Measurements from ENCODE around the gene UNC5CL. TPM values are rescaled to one million over a fixed set of nuclear protein-coding genes. Genes with fewer than 3 reads are reported as not detected.

UNC5CL gene
- total RNA-seq, 2 experiments from 2014 or later = 1.8 to 1.9 TPM

DNA sequence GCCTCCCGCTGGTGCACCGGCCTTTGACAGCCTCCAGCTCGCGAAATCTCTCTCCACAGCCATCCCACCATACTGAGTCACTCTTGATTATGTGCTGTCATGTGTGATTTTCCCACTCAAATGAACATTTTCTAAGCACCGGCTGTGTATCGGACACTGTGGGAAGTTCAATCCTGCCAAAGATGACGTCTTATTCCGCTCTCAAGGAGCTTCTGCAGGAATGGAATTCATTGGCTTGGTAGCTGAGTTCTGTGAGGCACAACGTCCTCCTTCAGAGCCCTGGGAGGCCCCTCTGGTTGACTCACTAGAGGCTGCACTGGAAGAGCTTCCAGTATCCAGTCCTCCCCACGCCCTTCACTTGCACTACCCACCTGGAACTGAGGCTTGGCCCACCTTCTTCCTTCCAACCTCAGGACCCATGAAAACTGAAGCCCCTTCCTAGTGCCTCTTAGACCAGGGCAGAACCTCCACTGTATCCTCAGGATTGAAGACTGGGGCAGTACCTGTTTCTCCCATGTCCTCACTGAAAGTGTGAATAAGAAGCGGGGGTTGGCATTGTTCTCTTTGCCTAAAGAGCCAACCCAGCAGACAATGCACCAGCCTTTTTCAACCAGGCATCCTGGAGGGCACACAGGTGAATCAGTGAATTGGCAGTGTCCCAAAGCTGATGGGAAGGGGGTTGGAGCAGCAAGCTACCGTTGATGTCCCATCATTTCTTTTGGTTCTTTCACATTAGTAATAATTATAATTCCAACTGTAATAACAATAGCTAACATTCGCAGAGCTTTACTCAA, 1.7 kb downstream of the UNC5CL start:
- no peak overlapping the region for H3K4me3 Mint-ChIP-seq
- DNase-seq (no peak), ATAC-seq (no peak)
- intact Hi-C loops (cut with DNase I, micrococcal nuclease) = no loop called here
- H3K27ac Mint-ChIP-seq = no peak overlapping the region
- peaks cover 4% of the 10 kb centered on the region for H3K36me3 Mint-ChIP-seq (ENCODE audit: low read depth)
- H3K27me3 Mint-ChIP-seq = no peaks in the 10 kb centered on the region
- CTCF ChIA-PET = interaction anchor here (0.7 to 1.7 kb wide), 5 partner anchors 9 to 1104 kb away, joined by 3 to 7 read pairs (median 3); no protein-coding TSS in a partner anchor
- POLR2A ChIA-PET = no interaction called here
- no peaks in the 10 kb centered on the region for H3K9me3 Mint-ChIP-seq (ENCODE audit: low read depth)
- peaks cover 8% of the 10 kb centered on the region for H3K4me1 Mint-ChIP-seq

DNA sequence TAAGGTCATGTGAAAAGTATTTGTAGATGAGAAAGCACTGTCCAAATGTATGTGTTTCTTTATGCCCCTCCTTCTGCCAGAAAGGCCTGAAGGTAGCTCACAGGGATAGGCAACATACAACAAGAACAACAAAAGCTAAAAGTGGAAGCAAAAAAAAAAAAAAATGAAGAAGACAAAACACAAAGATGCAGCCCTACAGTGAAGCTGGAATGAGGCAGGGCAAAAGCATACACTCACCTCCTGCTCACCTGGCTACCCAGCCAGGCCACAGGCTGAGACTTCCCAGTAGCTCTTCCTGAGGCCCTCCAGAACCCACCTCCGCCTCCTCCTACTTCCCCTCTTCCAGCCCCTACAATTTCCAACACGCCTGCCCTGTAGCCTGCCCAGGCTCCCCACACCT, 2.4 kb downstream of the UNC5CL start:
- Mint-ChIP-seq H3K36me3 (ENCODE audit: low read depth) (no peaks in the 10 kb centered on the region), H3K27me3 (no peaks in the 10 kb centered on the region), H3K9me3 (ENCODE audit: low read depth) (no peaks in the 10 kb centered on the region), H3K4me1 (peaks cover 8% of the 10 kb centered on the region), H3K4me3 (no peak overlapping the region), H3K27ac (no peak overlapping the region)
- intact Hi-C loops (cut with DNase I, micrococcal nuclease) = no loop called here
- DNase-seq = no peak
- POLR2A ChIA-PET = no interaction called here
- ATAC-seq = no peak
- CTCF ChIA-PET = interaction anchor here (1.1 to 1.7 kb wide), 5 partner anchors 9 to 1103 kb away, joined by 3 to 7 read pairs (median 3); no protein-coding TSS in a partner anchor

DNA sequence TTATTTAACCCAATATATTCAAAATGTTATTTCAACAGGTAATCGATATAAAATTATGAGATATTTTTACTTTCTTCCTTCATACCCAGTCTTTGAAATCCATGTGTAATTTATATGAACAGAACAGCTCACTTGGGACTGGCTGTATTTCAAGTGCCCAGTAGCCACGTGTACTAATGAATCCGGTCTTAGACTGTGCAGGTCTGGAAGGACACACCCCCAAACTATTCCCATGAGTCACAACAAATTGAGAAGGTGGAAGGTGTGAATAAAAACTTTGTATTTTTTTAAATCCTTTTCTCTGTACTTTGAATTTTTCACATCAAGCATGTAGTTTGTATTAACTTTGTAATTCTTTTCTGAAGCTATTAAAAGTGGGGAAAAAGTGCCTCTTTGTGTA, 2.8 kb downstream of the UNC5CL start:
- ChIA-PET POLR2A (no interaction called here), CTCF (interaction anchor here (1.1 to 1.7 kb wide), 3 partner anchors 9 to 35 kb away, joined by 3 to 7 read pairs (median 3); no protein-coding TSS in a partner anchor)
- H3K4me1 Mint-ChIP-seq = peaks cover 8% of the 10 kb centered on the region
- H3K27ac Mint-ChIP-seq = no peak overlapping the region
- ATAC-seq (no peak), DNase-seq (no peak)
- no peaks in the 10 kb centered on the region for H3K36me3 Mint-ChIP-seq (ENCODE audit: low read depth)
- H3K4me3 Mint-ChIP-seq = no peak overlapping the region
- no peaks in the 10 kb centered on the region for H3K9me3 Mint-ChIP-seq (ENCODE audit: low read depth)
- H3K27me3 Mint-ChIP-seq = no peaks in the 10 kb centered on the region
- intact Hi-C loops (cut with DNase I, micrococcal nuclease) = no loop called here

DNA sequence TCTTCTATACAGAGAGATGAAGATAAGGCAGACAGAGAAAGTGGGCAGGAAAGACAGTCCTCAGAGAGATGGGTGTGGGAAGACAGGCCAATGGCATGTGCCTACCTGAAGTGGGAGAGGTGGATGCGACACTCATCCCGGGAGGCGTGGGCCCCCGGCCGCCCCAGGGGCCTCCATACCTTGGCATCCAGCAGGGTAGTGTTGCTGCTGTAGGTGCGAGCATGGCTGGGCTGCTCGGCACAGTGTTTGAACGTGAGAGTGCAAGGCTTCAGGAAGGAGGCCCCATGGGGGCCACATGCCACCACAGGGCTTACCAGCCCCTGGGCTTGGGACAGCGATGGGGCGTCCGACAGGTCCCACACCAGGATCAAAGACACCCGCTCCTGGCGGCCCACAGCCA, 5.2 kb downstream of the UNC5CL start:
- intact Hi-C loops (cut with DNase I, micrococcal nuclease) = no loop called here
- ChIA-PET CTCF (interaction anchor here (0.6 to 0.7 kb wide), 2 partner anchors 145 to 1442 kb away, joined by 3 to 5 read pairs; no protein-coding TSS in a partner anchor), POLR2A (no interaction called here)
- DNase-seq (no peak), ATAC-seq (no peak)
- H3K27ac Mint-ChIP-seq = no peak overlapping the region
- no peaks in the 10 kb centered on the region for H3K27me3 Mint-ChIP-seq
- peaks cover 6% of the 10 kb centered on the region for H3K4me1 Mint-ChIP-seq
- no peaks in the 10 kb centered on the region for H3K36me3 Mint-ChIP-seq (ENCODE audit: low read depth)
- no peaks in the 10 kb centered on the region for H3K9me3 Mint-ChIP-seq (ENCODE audit: low read depth)
- no peak overlapping the region for H3K4me3 Mint-ChIP-seq

DNA sequence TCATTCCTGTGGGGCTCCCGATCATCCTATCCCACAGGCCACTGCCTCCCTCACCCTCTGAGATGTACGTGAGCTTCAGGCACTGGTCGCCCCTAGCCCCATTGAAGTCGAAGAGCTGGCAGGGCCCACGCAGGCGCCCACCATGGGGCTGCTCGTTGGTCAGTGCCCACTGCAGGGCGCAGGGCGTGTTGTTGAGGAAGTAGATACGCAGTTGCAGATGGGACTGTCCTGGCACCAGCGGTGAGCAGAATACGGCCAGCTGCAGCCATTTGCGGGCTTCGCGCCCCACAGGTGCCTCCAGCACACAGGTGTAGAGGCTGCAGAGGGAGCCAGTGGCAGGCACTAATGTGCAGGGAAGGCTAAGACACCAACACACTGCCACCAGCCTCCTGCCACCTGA, 6.2 kb downstream of the UNC5CL start:
- POLR2A ChIA-PET = interaction anchor here (0.7 kb wide), 1 partner anchor 16 kb away, joined by 3 read pairs; no protein-coding TSS in a partner anchor
- no peak overlapping the region for H3K27ac Mint-ChIP-seq
- H3K36me3 Mint-ChIP-seq (ENCODE audit: low read depth) = no peaks in the 10 kb centered on the region
- CTCF ChIA-PET = interaction anchor here (0.7 kb wide), 1 partner anchor 11 kb away, joined by 3 read pairs; no protein-coding TSS in a partner anchor
- H3K27me3 Mint-ChIP-seq = no peaks in the 10 kb centered on the region
- no peaks in the 10 kb centered on the region for H3K9me3 Mint-ChIP-seq (ENCODE audit: low read depth)
- DNase-seq (no peak), ATAC-seq (no peak)
- peaks cover 9% of the 10 kb centered on the region for H3K4me1 Mint-ChIP-seq
- intact Hi-C loops (cut with DNase I, micrococcal nuclease) = no loop called here
- no peak overlapping the region for H3K4me3 Mint-ChIP-seq

DNA sequence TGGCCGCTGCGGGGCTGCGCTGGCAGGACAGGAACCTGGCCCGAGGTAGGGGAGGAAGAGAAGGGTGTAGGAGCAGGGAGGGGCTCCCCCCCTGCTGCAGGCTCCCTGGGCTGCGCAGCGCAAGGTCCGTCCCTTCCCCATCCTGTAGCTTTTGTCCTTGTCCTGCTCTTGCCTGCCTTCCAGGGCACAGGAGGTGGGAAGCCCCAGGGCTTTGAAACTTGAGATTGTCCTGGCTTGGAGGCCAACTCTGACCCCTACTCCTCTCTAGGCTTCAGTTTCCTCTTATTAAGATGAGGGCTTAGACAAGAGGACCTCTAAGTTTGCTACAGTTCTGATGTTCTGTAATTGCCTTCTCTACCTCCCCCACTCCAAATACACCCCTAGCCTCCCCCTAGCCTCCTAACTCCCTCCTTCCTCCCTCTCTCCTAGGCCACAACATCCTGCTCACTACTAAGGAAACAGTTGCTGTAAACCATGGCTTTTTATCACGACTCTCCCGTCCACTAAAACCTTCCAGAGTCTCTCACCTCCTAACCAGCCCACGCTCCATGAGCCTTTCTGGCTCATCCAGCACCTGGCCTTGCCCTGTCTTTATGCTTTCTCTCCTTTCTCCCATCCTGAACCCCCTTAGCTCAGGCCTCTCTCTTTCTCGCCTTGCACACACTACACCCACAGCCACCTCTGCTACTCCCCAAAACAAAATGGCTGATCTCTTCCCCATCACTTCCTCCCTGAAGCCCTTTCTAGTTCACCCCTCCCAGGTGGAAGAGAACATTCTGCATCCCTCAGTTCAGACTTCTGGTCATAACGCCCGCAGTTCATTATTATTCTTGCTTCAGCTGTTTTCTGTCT, 10.2 kb downstream of the UNC5CL start:
- intact Hi-C loops (cut with DNase I, micrococcal nuclease) = loop anchor here in 1 of 2 experiments (1.0 to 5.0 kb wide), 5 partner anchors 22 to 700 kb away; no protein-coding TSS in a partner anchor
- Mint-ChIP-seq H3K36me3 (ENCODE audit: low read depth) (no peaks in the 10 kb centered on the region), H3K4me3 (peak overlapping the region; percentile 73), H3K4me1 (peaks cover 17% of the 10 kb centered on the region), H3K27ac (peak overlapping the region; percentile 82), H3K27me3 (no peaks in the 10 kb centered on the region), H3K9me3 (ENCODE audit: low read depth) (no peaks in the 10 kb centered on the region)
- DNase-seq (no peak), ATAC-seq (peak; percentile 48)
- ChIA-PET POLR2A (interaction anchor here (0.6 to 1.2 kb wide), 4 partner anchors 9 to 471 kb away, joined by 3 to 5 read pairs (median 4); partner anchors contain the start of genes NFYA and OARD1), CTCF (interaction anchor here (0.6 to 3.4 kb wide), 20 partner anchors 7 to 1681 kb away, joined by 3 to 27 read pairs (median 6); partner anchors contain the start of gene TSPO2)

DNA sequence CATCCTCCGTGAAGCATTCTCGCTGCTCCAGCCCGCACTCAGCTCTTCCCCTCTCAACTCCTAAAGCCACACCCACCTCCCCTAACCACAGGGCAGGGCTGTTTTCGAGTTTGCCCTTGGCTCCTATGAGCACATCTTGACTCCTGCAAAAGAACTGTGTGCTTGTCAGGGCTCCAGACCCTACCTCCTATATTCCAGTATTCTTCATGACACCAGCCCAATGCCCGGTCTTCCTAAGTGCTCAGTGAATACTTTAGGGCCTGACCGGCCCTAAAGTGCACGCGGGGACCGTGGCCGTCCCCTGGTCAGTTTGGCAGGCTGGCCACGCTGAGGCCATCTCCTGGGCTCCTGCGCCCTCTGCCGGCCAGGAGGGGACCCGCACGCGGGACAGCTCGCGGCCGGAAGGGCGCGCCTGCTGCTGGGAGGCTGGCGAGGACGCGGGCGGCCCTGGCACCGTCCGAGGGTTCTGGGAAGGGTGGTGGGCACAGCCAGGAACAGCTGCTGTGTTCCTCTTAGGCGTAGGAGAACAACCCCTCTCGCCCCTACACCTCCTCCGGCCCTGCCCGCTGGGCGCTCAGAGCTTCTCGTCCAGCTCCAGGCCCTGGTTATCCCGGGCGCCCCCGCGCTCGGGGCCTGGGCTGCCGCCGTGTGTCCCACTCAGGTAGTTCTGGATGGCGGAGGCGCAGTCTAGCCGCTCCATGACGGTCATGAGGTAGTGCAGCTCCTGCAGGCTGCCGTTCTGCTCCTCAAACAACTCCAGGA, 11.0 kb downstream of the UNC5CL start:
- POLR2A ChIA-PET = interaction anchor here (0.6 to 1.2 kb wide), 4 partner anchors 8 to 45 kb away, joined by 3 to 5 read pairs (median 4); partner anchors contain the start of genes NFYA and OARD1
- Mint-ChIP-seq H3K27ac (peak overlapping the region; percentile 77), H3K9me3 (ENCODE audit: low read depth) (no peaks in the 10 kb centered on the region), H3K4me1 (peaks cover 17% of the 10 kb centered on the region), H3K4me3 (peak overlapping the region; percentile 73), H3K27me3 (no peaks in the 10 kb centered on the region), H3K36me3 (ENCODE audit: low read depth) (no peaks in the 10 kb centered on the region)
- DNase-seq (peak; percentile 89), ATAC-seq (peak; percentile 88)
- intact Hi-C loops (cut with DNase I, micrococcal nuclease) = loop anchor here (1.0 to 5.0 kb wide), 5 partner anchors 22 to 700 kb away; no protein-coding TSS in a partner anchor
- CTCF ChIA-PET = interaction anchor here (0.6 to 3.4 kb wide), 25 partner anchors 8 to 1191 kb away, joined by 3 to 27 read pairs (median 5); partner anchors contain the start of gene TSPO2

DNA sequence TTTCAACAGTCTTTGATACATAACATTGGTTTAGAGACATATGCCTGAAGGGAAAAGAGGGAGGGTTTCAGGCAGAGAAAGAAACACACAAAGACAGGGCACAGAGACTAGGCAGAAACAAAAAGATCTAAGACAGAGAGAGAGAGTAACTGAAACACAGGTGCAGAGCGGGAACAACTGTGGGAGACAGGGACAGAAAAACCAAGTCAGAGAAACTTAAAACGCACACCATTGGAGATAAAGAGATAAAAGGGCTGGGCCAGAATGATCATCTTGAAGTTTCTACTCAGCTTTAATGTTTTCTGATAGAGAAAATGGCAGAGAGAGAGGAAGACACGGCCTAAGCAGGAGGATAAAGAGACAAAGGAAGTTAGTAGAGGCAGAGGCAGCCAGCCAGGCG, 11.8 kb downstream of the UNC5CL start:
- peak overlapping the region; percentile 73 for H3K4me3 Mint-ChIP-seq
- intact Hi-C loops (cut with DNase I, micrococcal nuclease) = loop anchor here (1.0 to 5.0 kb wide), 3 partner anchors 21 to 290 kb away; no protein-coding TSS in a partner anchor
- POLR2A ChIA-PET = interaction anchor here (1.2 kb wide), 1 partner anchor 32 kb away, joined by 3 read pairs; no protein-coding TSS in a partner anchor

DNA sequence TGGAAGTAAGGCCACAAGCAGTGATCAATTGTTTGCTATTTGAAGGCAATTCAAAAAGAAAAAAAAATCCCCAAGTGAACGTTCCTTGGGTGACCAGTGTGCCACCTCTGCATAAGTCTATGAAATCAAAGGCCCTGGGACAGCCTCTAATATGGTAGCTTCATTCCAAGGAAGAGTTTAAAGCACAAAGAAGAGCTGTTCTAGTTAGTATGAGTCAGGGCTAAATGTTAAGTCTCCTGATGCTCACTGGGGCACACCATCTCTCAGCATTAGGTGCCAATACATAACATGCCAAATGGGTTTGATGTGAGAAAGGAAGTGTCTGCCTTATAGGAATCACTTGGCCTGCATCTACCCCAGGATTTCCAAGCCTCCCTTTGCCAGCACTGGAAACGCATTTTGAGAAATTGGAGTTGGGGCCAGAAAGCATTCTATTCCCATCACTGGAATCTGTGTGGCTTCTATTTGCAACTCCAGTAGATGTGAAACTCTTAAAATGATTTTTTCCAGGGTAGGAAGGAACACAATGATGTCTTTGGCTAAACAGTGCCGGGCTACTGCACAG, 13.0 kb downstream of the UNC5CL start:
- H3K4me3 Mint-ChIP-seq = no peak overlapping the region
- ATAC-seq (no peak), DNase-seq (no peak)
- no peaks in the 10 kb centered on the region for H3K27me3 Mint-ChIP-seq
- no peaks in the 10 kb centered on the region for H3K36me3 Mint-ChIP-seq (ENCODE audit: low read depth)
- H3K4me1 Mint-ChIP-seq = peaks cover 17% of the 10 kb centered on the region
- no peak overlapping the region for H3K27ac Mint-ChIP-seq
- intact Hi-C loops (cut with DNase I, micrococcal nuclease) = loop anchor here in 1 of 2 experiments (5.0 kb wide), 2 partner anchors 114 to 291 kb away; no protein-coding TSS in a partner anchor
- CTCF ChIA-PET = interaction anchor here (1.4 to 1.9 kb wide), 2 partner anchors 8 to 15 kb away, joined by 3 to 4 read pairs; no protein-coding TSS in a partner anchor
- H3K9me3 Mint-ChIP-seq (ENCODE audit: low read depth) = no peaks in the 10 kb centered on the region
- POLR2A ChIA-PET = no interaction called here

More for the DNA sequence above, 11.8 kb downstream of the UNC5CL start:
- H3K36me3 Mint-ChIP-seq (ENCODE audit: low read depth) = no peaks in the 10 kb centered on the region
- no peak for DNase-seq
- H3K27ac Mint-ChIP-seq = peak overlapping the region; percentile 73
- CTCF ChIA-PET = interaction anchor here (0.6 to 3.4 kb wide), 19 partner anchors 8 to 1152 kb away, joined by 3 to 27 read pairs (median 5); partner anchors contain the start of gene TSPO2
- H3K4me1 Mint-ChIP-seq = peaks cover 17% of the 10 kb centered on the region
- no peaks in the 10 kb centered on the region for H3K27me3 Mint-ChIP-seq
- H3K9me3 Mint-ChIP-seq (ENCODE audit: low read depth) = no peaks in the 10 kb centered on the region
- no peak for ATAC-seq

DNA sequence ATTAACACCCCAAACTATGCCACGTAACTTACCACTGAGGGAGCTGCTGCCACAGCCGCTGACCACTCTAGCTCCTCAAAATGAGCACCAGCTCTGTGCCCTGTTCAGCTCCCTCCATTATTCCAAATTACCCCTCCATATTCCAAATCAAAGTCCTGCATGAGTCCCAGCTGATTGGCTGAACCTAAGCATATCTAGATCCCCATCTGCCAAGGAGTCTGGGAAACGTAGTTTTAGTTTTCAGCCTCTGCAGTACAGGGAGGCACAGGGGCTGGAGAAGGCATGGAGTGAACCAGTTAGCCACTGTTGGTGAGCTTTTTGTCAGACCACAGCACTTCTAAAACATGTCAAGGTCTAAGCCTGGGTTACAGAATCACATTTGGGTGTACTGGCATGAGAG, 15.9 kb downstream of the UNC5CL start:
- H3K9me3 Mint-ChIP-seq (ENCODE audit: low read depth) = no peaks in the 10 kb centered on the region
- ChIA-PET POLR2A (no interaction called here), CTCF (no interaction called here)
- no peaks in the 10 kb centered on the region for H3K27me3 Mint-ChIP-seq
- intact Hi-C loops (cut with DNase I, micrococcal nuclease) = no loop called here
- H3K27ac Mint-ChIP-seq = no peak overlapping the region
- H3K4me3 Mint-ChIP-seq = no peak overlapping the region
- H3K4me1 Mint-ChIP-seq = peaks cover 9% of the 10 kb centered on the region
- ATAC-seq (no peak), DNase-seq (no peak)
- no peaks in the 10 kb centered on the region for H3K36me3 Mint-ChIP-seq (ENCODE audit: low read depth)

All from activated CD4-positive, alpha-beta T cell treated with anti-CD3 and anti-CD28 coated beads for 36 hours (primary cell).